ENCODE data around the gene NBL1.

NBL1 gene

DNA sequence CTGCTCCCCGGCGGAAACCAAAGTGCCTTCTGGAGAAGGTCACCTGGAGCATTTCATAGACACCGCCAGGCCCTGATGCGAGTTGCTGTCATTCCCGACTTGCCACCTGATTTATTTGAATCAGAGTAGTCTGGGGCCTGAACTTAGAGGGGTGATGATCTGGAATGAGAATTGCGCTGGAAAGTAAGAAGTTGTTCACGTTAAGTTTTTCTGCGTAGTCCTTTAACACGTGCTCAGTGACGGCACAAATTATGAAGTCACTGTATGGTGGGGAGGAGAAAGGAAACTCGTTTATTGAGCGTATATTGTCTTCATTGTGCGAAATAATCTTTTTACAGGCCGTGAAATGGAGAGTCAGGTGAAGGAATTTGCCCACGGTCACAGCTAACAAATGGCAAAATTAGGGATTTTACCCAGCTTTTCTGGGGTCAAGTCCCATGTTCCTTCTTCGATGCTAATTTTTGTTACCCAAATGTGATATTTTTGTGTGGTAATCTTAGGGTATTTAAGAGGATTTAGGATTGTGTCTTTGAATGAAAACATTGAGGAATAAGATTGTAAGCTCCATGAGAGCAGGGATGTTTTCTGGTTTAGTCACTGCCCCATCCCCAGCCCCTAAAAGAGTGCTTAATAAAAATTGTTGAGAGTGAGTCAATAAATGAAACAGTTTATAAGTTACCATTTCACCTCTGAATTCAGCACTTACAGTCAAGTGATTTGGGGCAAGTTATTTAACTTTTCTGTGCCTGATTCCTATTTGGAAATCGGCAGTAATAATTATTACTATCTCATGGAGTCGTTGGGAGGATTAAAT, 46.4 kb upstream of the NBL1 start:
- TF ChIP-seq EZH2phosphoT487 (conservative IDR thresholded peaks at IDR 0.05; ENCODE audit: low read length) (no peak), CTCF (IDR thresholded peaks at IDR 0.05; ENCODE audit: insufficient read depth, low read length, poor library complexity, severe bottlenecking) (no peak)
- Histone ChIP-seq H2AFZ (ENCODE audit: low read depth, low read length, severe bottlenecking) (peak overlapping the region; percentile 6), H3K27ac (ENCODE audit: low read depth, low read length) (peak overlapping the region; percentile 70)

GRCh38 chr1:19599810-19600209, 44.3 kb upstream of the NBL1 start:
- Histone ChIP-seq H3K9me2 (replicated peaks; ENCODE audit: insufficient read depth, low read length) (no peaks in the 10 kb centered on the region), H3K9ac (ENCODE audit: low read length) (no peak overlapping the region), H3K27me3 (ENCODE audit: low read length) (no peaks in the 10 kb centered on the region), H2AFZ (ENCODE audit: low read depth, low read length, severe bottlenecking) (no peak overlapping the region), H3K36me3 (ENCODE audit: low read length) (no peaks in the 10 kb centered on the region; the same call in 1 of the 2 replicates), H3K4me2 (ENCODE audit: low read depth, low read length, poor library complexity, severe bottlenecking) (no peak overlapping the region), H3K79me2 (ENCODE audit: insufficient read depth, low read length) (peaks cover 78% of the 10 kb centered on the region), H3K27ac (ENCODE audit: low read depth, low read length) (no peak overlapping the region), H3K4me3 (ENCODE audit: insufficient read depth, low read length, poor library complexity, severe bottlenecking) (no peak overlapping the region), H3K9me3 (ENCODE audit: insufficient read depth, low read length) (no peaks in the 10 kb centered on the region), H3F3A (ENCODE audit: insufficient read depth) (no peaks in the 10 kb centered on the region), H4K20me1 (ENCODE audit: low read depth, low read length) (peaks cover 8% of the 10 kb centered on the region; the same call in 1 of the 2 replicates)
- TF ChIP-seq CTCF (IDR thresholded peaks at IDR 0.05; ENCODE audit: insufficient read depth, low read length, poor library complexity, severe bottlenecking) (no peak), EZH2phosphoT487 (conservative IDR thresholded peaks at IDR 0.05; ENCODE audit: low read length) (no peak)

More for the DNA sequence above, 46.4 kb upstream of the NBL1 start:
- Histone ChIP-seq H3K9me3 (ENCODE audit: insufficient read depth, low read length) (no peaks in the 10 kb centered on the region), H3K79me2 (ENCODE audit: insufficient read depth, low read length) (peaks cover 57% of the 10 kb centered on the region), H3K9me2 (replicated peaks; ENCODE audit: insufficient read depth, low read length) (no peaks in the 10 kb centered on the region), H3K27me3 (ENCODE audit: low read length) (no peaks in the 10 kb centered on the region), H3K4me2 (ENCODE audit: low read depth, low read length, poor library complexity, severe bottlenecking) (peak overlapping the region; percentile 75), H3K9ac (ENCODE audit: low read length) (peak overlapping the region; percentile 87), H3F3A (ENCODE audit: insufficient read depth) (no peaks in the 10 kb centered on the region), H3K4me3 (ENCODE audit: insufficient read depth, low read length, poor library complexity, severe bottlenecking) (peak overlapping the region; percentile 59), H4K20me1 (ENCODE audit: low read depth, low read length) (peaks cover 3% of the 10 kb centered on the region; the same call in 1 of the 2 replicates), H3K36me3 (ENCODE audit: low read length) (no peaks in the 10 kb centered on the region; the same call in 1 of the 2 replicates)

DNA sequence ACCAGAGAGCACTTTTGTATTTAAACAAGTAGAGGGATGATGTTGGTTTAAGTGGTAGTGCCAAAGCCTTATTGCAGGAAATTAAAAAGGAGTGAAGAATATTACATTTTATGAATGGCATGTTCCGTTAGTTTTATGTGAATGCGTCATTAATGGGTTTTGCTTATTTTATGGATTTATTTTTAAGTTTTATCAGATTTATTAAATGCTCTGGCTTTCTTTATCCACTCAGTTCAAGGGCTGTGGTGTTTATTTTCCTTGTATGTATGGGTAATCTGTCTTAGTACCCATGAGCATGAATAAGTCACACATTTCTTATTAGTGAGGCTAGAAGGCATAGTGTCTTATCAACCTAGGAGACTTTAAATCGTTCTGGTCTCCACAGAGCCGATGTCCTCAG, 41.6 kb upstream of the NBL1 start:
- H3K9ac ChIP-seq (ENCODE audit: low read length), result no peak overlapping the region
- no peaks in the 10 kb centered on the region for H3K27me3 ChIP-seq (ENCODE audit: low read length)
- H3K4me3 ChIP-seq (ENCODE audit: insufficient read depth, low read length, poor library complexity, severe bottlenecking), result no peak overlapping the region
- peaks cover 100% of the 10 kb centered on the region for H3K79me2 ChIP-seq (ENCODE audit: insufficient read depth, low read length)
- H3K9me2 ChIP-seq (replicated peaks; ENCODE audit: insufficient read depth, low read length), result no peaks in the 10 kb centered on the region
- no peak overlapping the region for H3K4me2 ChIP-seq (ENCODE audit: low read depth, low read length, poor library complexity, severe bottlenecking)
- H4K20me1 ChIP-seq (ENCODE audit: low read depth, low read length), result peaks cover 26% of the 10 kb centered on the region
- H3F3A ChIP-seq (ENCODE audit: insufficient read depth), result no peaks in the 10 kb centered on the region; the same call in 1 of the 2 replicates
- no peaks in the 10 kb centered on the region; the same call in 1 of the 2 replicates for H3K36me3 ChIP-seq (ENCODE audit: low read length)
- no peak overlapping the region for H2AFZ ChIP-seq (ENCODE audit: low read depth, low read length, severe bottlenecking)
- no peak overlapping the region for H3K27ac ChIP-seq (ENCODE audit: low read depth, low read length)
- no peaks in the 10 kb centered on the region for H3K9me3 ChIP-seq (ENCODE audit: insufficient read depth, low read length)
- TF ChIP-seq EZH2phosphoT487 (conservative IDR thresholded peaks at IDR 0.05; ENCODE audit: low read length) (no peak), CTCF (IDR thresholded peaks at IDR 0.05; ENCODE audit: insufficient read depth, low read length, poor library complexity, severe bottlenecking) (no peak)
